Hepatocyte (in vitro differentiated cells): ENCODE data around the gene CRAMP1. TPM values are rescaled to one million over a fixed set of nuclear protein-coding genes. Genes with fewer than 3 reads are reported as not detected.
A peak's percentile ranks its signal among the peaks of the same experiment; 100 is the strongest.

Source experiments
- DNase-seq: peaks from one replicate; pipeline ENCODE4 v3.0.0-alpha.2; 2016; ENCODE audit warnings: low spot score
- H2AFZ ChIP-seq: fragments of 200-600 bp; sonication (generic); 2 replicates; pipeline ENCODE4 v1.6.0; 2016; ENCODE audit warnings: antibody characterized with exemption, mild to moderate bottlenecking
- H3K27ac ChIP-seq: fragments of 200-600 bp; sonication (generic); 2 replicates; pipeline ENCODE4 v1.5.1; 2016; ENCODE audit warnings: mild to moderate bottlenecking
- H3K27me3 ChIP-seq: fragments of 200-600 bp; sonication (generic); 2 replicates; pipeline ENCODE4 v1.6.1; 2016
- H3K36me3 ChIP-seq: fragments of 200-600 bp; sonication (generic); replicated peaks from 2 replicates; pipeline ENCODE4 v1.5.1; 2016; ENCODE audit warnings: low read depth; ENCODE audit not compliant: insufficient read depth
- H3K4me1 ChIP-seq: fragments of 200-600 bp; sonication (generic); 2 replicates; pipeline ENCODE4 v1.5.1; 2016; ENCODE audit warnings: mild to moderate bottlenecking, moderate library complexity; ENCODE audit not compliant: insufficient read depth
- H3K4me2 ChIP-seq: fragments of 200-600 bp; sonication (generic); 2 replicates; pipeline ENCODE4 v1.6.0; 2016
- H3K4me3 ChIP-seq: fragments of 200-600 bp; sonication (generic); 2 replicates; pipeline ENCODE4 v1.5.1; 2016; ENCODE audit warnings: mild to moderate bottlenecking
- H3K79me2 ChIP-seq: fragments of 200-600 bp; sonication (generic); 2 replicates; pipeline ENCODE4 v1.6.0; 2017; ENCODE audit warnings: mild to moderate bottlenecking
- H3K9me2 ChIP-seq: fragments of 200-600 bp; sonication (generic); replicated peaks from 2 replicates; pipeline ENCODE4 v1.6.0; 2017; ENCODE audit warnings: mild to moderate bottlenecking; ENCODE audit not compliant: insufficient read depth
- H3K9me3 ChIP-seq: fragments of 200-600 bp; sonication (generic); 2 replicates; pipeline ENCODE4 v1.5.1; 2016; ENCODE audit warnings: low read depth, mild to moderate bottlenecking
- H4K20me1 ChIP-seq: fragments of 200-600 bp; sonication (generic); 2 replicates; pipeline ENCODE4 v1.6.0; 2016; ENCODE audit warnings: mild to moderate bottlenecking; ENCODE audit not compliant: insufficient read depth, poor library complexity, severe bottlenecking
- EZH2 ChIP-seq: fragments of 200-600 bp; sonication (generic); IDR thresholded peaks from 2 replicates; pipeline ENCODE4 v1.6.1; 2016; ENCODE audit warnings: antibody characterized with exemption, mild to moderate bottlenecking, borderline replicate concordance
- EZH2phosphoT487 ChIP-seq: fragments of 200-600 bp; sonication (generic); IDR thresholded peaks from one replicate; pipeline ENCODE4 v1.6.1; 2018; ENCODE audit warnings: antibody characterized with exemption, mild to moderate bottlenecking, low read depth, moderate library complexity; ENCODE audit not compliant: unreplicated experiment, severe bottlenecking
- WGBS: methylation state at CpG from one replicate; pipeline ENCODE4 v1.1.6; 2016; ENCODE audit warnings: low lambda C conversion rate; ENCODE audit errors: missing lambda C conversion rate; 5-methylcytosine and 5-hydroxymethylcytosine counted together
- polyA plus RNA-seq: library from polyadenylated mRNA; unstranded; fragments of >200 nt; fragmentation: Nextera tagmentation; extraction: Ambion mirVana; gene quantifications from 2 replicates; pipeline ENCODE4 v1.2.1, GENCODE V29; 2016
- total RNA-seq: library from RNA; depleted of rRNA; stranded (reverse); fragments of >200 nt; gene quantifications from 2 replicates; pipeline ENCODE4 v1.2.3, GENCODE V29; 2014
- TF ChIP-seq, protein P1 (sequence below): fragments of 200-600 bp; sonication (generic); IDR thresholded peaks from 2 replicates; pipeline ENCODE4 v1.5.1; 2016; ENCODE audit warnings: antibody characterized with exemption, mild to moderate bottlenecking; ENCODE audit not compliant: poor library complexity

CRAMP1 gene
- total and polyA plus RNA-seq, 2 experiments from 2014 or later = 6.7 to 8.2 TPM

DNA sequence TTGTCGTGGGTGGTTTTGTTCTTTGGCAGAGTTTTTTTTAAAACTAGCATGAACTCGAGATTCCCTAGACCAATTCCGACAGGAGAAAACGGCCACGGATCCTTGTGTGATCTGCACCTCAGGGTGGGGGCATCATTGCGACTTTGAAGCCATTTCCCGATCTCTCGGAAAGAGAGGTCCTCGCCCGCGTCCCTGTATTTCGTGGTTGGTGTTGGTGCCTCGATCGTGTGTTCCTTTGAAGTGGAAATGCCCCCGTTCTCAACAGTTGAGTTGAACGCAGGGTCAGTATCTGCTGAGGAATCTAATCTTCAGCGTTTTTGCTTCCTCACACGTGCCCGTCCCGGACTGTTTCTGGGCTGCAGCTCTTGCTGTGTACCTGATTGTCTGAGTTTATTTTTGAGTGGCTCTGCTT is 1.1 kb downstream of the CRAMP1 start:
- DNase-seq = peak; percentile 22
- TF ChIP-seq, protein P1, sequence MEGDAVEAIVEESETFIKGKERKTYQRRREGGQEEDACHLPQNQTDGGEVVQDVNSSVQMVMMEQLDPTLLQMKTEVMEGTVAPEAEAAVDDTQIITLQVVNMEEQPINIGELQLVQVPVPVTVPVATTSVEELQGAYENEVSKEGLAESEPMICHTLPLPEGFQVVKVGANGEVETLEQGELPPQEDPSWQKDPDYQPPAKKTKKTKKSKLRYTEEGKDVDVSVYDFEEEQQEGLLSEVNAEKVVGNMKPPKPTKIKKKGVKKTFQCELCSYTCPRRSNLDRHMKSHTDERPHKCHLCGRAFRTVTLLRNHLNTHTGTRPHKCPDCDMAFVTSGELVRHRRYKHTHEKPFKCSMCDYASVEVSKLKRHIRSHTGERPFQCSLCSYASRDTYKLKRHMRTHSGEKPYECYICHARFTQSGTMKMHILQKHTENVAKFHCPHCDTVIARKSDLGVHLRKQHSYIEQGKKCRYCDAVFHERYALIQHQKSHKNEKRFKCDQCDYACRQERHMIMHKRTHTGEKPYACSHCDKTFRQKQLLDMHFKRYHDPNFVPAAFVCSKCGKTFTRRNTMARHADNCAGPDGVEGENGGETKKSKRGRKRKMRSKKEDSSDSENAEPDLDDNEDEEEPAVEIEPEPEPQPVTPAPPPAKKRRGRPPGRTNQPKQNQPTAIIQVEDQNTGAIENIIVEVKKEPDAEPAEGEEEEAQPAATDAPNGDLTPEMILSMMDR = no peak
- TF ChIP-seq EZH2phosphoT487 (no peak), EZH2 (no peak)
- Histone ChIP-seq H3K36me3 (no peaks in the 10 kb centered on the region), H3K4me3 (peak overlapping the region; percentile 80), H3K9me2 (no peaks in the 10 kb centered on the region), H3K4me1 (peaks cover 30% of the 10 kb centered on the region), H2AFZ (no peak overlapping the region), H3K27me3 (no peaks in the 10 kb centered on the region), H3K79me2 (peaks cover 60% of the 10 kb centered on the region), H3K9me3 (no peaks in the 10 kb centered on the region), H4K20me1 (peaks cover 10% of the 10 kb centered on the region), H3K4me2 (peak overlapping the region; percentile 94), H3K27ac (peak overlapping the region; percentile 56)
- WGBS = 6% methylated on average over 20 of the region's 20 CpGs

DNA sequence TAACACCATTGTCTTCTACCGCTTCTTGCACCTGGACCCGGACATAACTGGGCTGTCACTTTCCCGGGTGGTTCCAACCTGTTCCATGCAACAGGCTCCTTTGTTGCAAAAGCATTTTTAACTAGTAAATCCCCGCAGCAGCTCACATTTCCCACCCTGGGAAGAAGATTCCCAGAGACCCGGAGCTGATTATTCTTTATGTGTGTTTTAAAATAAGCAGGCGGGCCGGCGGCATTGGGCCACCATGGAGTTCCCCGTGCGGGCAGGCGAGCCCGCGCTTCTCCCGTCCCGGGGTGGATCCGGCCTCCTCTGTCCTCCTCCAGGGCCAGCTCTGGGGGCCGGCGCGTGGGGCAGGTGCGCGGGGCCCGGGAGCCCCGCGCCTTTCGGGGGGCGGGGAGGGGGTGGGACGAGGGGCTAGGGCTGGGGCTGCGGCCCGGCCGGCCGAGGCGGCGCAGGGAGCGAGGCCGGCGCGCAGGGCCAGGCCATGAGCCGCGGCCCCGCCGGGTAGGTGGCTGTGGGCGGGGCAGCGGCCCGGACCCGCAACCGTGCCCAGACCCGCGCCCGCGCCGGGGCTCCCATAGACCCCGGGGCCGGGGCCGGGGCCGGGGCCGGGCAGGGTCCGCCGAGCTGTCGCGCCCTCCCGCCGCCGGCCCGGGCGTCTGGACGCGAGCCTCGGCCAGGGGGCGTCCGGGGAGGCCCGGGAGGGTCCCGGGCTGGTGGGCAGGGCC is 1.7 kb downstream of the CRAMP1 start:
- H3K9me3 ChIP-seq = no peaks in the 10 kb centered on the region
- peaks cover 30% of the 10 kb centered on the region for H3K4me1 ChIP-seq
- peaks cover 14% of the 10 kb centered on the region for H4K20me1 ChIP-seq
- no peak for TF ChIP-seq EZH2
- TF ChIP-seq, protein P1 = no peak
- no peak for TF ChIP-seq EZH2phosphoT487
- H3K27ac ChIP-seq = no peak overlapping the region
- 1% methylated on average over 15 of the region's 72 CpGs for WGBS
- peak; percentile 63 for DNase-seq
- no peaks in the 10 kb centered on the region for H3K27me3 ChIP-seq
- no peaks in the 10 kb centered on the region for H3K36me3 ChIP-seq
- H3K79me2 ChIP-seq = peaks cover 62% of the 10 kb centered on the region
- no peaks in the 10 kb centered on the region for H3K9me2 ChIP-seq
- peak overlapping the region; percentile 80 for H3K4me3 ChIP-seq
- H3K4me2 ChIP-seq = peak overlapping the region; percentile 94
- no peak overlapping the region for H2AFZ ChIP-seq

DNA sequence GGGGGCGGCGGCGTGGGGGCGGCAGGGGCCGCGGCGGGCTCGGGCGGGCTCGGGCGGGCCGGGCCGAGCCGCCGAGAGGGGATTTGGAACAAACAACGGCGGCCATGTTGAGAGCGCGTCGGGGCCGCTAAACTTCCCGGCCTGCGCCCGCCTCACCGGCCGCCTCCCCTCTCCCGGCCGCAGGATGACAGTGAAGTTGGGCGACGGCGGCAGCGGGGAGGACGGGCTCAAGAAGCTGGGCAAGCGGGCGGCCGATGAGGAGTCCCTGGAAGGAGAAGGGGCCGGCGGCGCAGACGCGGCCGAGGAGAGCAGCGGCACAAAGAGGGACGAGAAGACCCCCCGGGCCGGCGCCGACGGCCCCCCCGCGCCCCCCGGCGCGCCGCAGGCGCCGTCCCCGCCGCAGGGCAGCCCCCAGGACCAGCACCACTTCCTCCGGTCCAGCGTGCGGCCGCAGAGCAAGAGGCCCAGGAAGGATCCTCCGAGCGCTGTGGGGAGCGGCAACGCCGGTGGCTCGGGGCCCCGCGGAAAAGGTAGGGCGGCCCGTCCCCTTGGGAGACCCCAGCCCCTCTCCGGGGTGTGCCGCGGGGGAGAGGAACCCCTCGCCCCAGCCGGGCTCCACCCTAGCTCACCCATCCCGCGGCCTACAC is 2.4 kb downstream of the CRAMP1 start:
- H3K79me2 ChIP-seq = peaks cover 63% of the 10 kb centered on the region
- H3K4me3 ChIP-seq = peak overlapping the region; percentile 50
- TF ChIP-seq, protein P1 = no peak
- TF ChIP-seq EZH2 = no peak
- 2% methylated on average over 30 of the region's 80 CpGs for WGBS
- H3K27me3 ChIP-seq = no peaks in the 10 kb centered on the region
- peak overlapping the region; percentile 59 for H3K27ac ChIP-seq
- DNase-seq = peak; percentile 75
- H3K9me3 ChIP-seq = no peaks in the 10 kb centered on the region
- H2AFZ ChIP-seq = peak overlapping the region; percentile 49
- H3K4me1 ChIP-seq = peaks cover 30% of the 10 kb centered on the region
- peaks cover 21% of the 10 kb centered on the region for H4K20me1 ChIP-seq
- no peaks in the 10 kb centered on the region for H3K36me3 ChIP-seq
- no peaks in the 10 kb centered on the region for H3K9me2 ChIP-seq
- peak overlapping the region; percentile 98 for H3K4me2 ChIP-seq
